ENCODE data around the gene FHIT. TPM values are rescaled to one million over a fixed set of nuclear protein-coding genes. Genes with fewer than 3 reads are reported as not detected.

Gene FHIT
- total RNA-seq, 4 donors from 2014 or later: 1.6 to 12.9 (median 7.8) TPM

DNA sequence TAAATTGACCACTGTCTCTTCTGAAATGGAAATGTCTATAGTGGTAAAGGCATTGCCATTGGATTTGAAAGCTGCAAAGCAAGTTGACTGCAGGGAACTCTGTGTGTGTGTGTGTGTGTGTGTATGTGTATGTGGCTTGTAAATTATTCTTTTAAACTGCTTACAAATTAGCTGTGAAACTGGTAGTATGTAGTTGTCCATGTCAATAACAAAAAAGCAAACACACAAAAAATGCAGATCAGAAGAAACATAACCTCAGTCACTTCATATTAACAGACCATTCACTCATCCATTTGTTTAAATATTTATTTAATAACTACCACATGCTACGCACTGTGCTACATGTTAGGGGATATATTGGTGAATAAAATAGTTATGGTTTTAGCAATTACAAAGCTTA lies 837.7 kb downstream of the FHIT start:
- H3K4me3 ChIP-seq: no peak overlapping the region
- TF ChIP-seq EP300 (IDR thresholded peaks at IDR 0.05): no peak
- no peaks in the 10 kb centered on the region for H3K4me1 ChIP-seq
- no peak overlapping the region for H3K27ac ChIP-seq
- H3K27me3 ChIP-seq: no peaks in the 10 kb centered on the region
- no peaks in the 10 kb centered on the region for H3K36me3 ChIP-seq
- DNase-seq (ENCODE audit: low spot score in 2 of 2): no peak
- 86 to 98% methylated on average over 1 of the region's 1 CpG for WGBS, 2 donors
- no peaks in the 10 kb centered on the region for H3K9me3 ChIP-seq

DNA sequence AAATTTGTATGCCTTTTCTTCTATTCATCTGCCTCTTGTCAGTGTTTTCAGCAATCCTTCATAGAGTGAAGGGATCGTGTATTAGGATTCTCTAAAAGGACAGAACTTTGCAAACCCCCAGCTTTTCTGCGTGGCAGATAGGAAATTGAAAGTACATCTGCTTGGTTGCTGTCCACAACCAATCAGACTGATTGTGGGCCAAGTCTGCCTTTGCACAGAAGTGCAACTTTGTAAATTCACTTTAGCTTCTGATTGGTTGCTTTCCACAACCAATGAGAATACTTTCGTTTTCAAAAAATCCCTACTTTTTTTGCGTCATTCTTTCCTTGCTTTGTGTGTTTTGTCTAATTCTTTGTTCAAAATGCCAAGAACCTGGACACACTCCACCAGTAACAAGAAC lies 847.4 kb downstream of the FHIT start:
- no peak overlapping the region for H3K27ac ChIP-seq

DNA sequence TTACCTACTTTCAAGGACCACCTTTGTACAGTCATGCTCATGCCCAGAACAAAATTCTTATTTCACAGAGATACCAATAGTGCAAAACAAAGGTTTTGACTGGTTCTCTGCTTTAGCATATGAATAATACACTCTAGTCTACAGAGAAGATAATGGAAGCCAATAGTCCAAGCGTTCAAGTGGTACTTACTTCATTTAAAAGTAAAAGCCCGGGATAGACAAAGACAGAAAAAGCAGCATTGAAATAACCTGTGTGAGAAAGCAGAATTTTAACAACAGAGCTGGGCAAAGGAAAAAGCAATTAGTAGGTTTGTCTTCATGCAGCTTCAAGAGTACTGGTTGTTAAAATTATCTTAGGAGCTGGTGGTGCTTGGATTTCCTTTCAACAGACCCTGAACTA lies 848.3 kb downstream of the FHIT start:
- no peak overlapping the region for H3K4me3 ChIP-seq
- 93 to 96% methylated on average over 2 of the region's 2 CpGs for WGBS, 2 donors

More for the DNA sequence above, 847.4 kb downstream of the FHIT start:
- DNase-seq (ENCODE audit: low spot score in 2 of 2): no peak
- Histone ChIP-seq H3K4me3 (no peak overlapping the region), H3K9me3 (no peaks in the 10 kb centered on the region), H3K27me3 (no peaks in the 10 kb centered on the region), H3K36me3 (no peaks in the 10 kb centered on the region), H3K4me1 (no peaks in the 10 kb centered on the region)
- WGBS, 2 donors: 78 to 82% methylated on average over 4 of the region's 4 CpGs
- TF ChIP-seq, protein P1, sequence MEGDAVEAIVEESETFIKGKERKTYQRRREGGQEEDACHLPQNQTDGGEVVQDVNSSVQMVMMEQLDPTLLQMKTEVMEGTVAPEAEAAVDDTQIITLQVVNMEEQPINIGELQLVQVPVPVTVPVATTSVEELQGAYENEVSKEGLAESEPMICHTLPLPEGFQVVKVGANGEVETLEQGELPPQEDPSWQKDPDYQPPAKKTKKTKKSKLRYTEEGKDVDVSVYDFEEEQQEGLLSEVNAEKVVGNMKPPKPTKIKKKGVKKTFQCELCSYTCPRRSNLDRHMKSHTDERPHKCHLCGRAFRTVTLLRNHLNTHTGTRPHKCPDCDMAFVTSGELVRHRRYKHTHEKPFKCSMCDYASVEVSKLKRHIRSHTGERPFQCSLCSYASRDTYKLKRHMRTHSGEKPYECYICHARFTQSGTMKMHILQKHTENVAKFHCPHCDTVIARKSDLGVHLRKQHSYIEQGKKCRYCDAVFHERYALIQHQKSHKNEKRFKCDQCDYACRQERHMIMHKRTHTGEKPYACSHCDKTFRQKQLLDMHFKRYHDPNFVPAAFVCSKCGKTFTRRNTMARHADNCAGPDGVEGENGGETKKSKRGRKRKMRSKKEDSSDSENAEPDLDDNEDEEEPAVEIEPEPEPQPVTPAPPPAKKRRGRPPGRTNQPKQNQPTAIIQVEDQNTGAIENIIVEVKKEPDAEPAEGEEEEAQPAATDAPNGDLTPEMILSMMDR (IDR thresholded peaks at IDR 0.05): no peak
- TF ChIP-seq EP300 (IDR thresholded peaks at IDR 0.05) (no peak), POLR2A (IDR thresholded peaks at IDR 0.05) (no peak)

GRCh38 chr3:60399861-60400845 lies 851.1 kb downstream of the FHIT start:
- TF ChIP-seq, protein P1 (IDR thresholded peaks at IDR 0.05): no peak
- TF ChIP-seq POLR2A (IDR thresholded peaks at IDR 0.05): no peak
- TF ChIP-seq EP300 (IDR thresholded peaks at IDR 0.05): no peak
- H3K4me1 ChIP-seq: no peaks in the 10 kb centered on the region
- DNase-seq (ENCODE audit: low spot score in 2 of 2): no peak
- 60 to 74% methylated on average over 6 to 7 of the region's 7 CpGs for WGBS, 2 donors
- no peak overlapping the region for H3K4me3 ChIP-seq
- H3K27me3 ChIP-seq: no peaks in the 10 kb centered on the region
- peaks cover 0 to 7% (median 0%) of the 10 kb centered on the region in 4 donors for H3K9me3 ChIP-seq
- H3K36me3 ChIP-seq: no peaks in the 10 kb centered on the region
- H3K27ac ChIP-seq: no peak overlapping the region

More for the DNA sequence above, 848.3 kb downstream of the FHIT start:
- no peaks in the 10 kb centered on the region for H3K4me1 ChIP-seq
- no peak for DNase-seq (ENCODE audit: low spot score in 2 of 2)
- H3K27ac ChIP-seq: no peak overlapping the region
- peaks cover 0 to 4% (median 0%) of the 10 kb centered on the region in 4 donors for H3K9me3 ChIP-seq
- no peaks in the 10 kb centered on the region for H3K36me3 ChIP-seq
- H3K27me3 ChIP-seq: no peaks in the 10 kb centered on the region
- TF ChIP-seq EP300 (IDR thresholded peaks at IDR 0.05) (no peak), POLR2A (IDR thresholded peaks at IDR 0.05) (no peak)
- TF ChIP-seq, protein P1 (IDR thresholded peaks at IDR 0.05): no peak

DNA sequence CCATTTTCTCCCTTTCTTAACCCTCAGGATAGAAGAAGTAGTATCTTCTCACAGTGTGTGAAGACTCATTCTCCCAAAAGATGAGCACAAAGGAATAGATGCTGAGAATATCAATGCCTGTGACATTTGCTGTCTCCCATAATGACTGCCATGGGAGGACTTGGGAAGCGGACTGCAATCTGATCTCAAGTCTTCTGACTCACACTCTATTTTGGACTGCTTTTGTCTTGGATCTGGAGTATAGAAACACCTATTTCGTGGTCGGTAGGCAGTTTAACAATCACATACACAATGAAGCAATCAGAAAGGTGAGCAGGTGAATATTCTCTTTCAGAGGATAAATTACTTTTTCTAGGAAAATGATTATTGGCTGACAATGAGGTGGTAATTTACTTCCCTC lies 852.0 kb downstream of the FHIT start:
- Histone ChIP-seq H3K4me1 (no peaks in the 10 kb centered on the region), H3K27ac (no peak overlapping the region), H3K36me3 (no peaks in the 10 kb centered on the region), H3K27me3 (no peaks in the 10 kb centered on the region), H3K4me3 (no peak overlapping the region), H3K9me3 (peaks cover 0 to 7% (median 0%) of the 10 kb centered on the region in 4 donors)
- 71 to 73% methylated on average over 3 of the region's 3 CpGs for WGBS, 2 donors
- TF ChIP-seq POLR2A (IDR thresholded peaks at IDR 0.05) (no peak), EP300 (IDR thresholded peaks at IDR 0.05) (no peak)
- TF ChIP-seq, protein P1 (IDR thresholded peaks at IDR 0.05): no peak
- no peak for DNase-seq (ENCODE audit: low spot score in 2 of 2)
